Measurements from ENCODE around the gene NARS2. TPM values are rescaled to one million over a fixed set of nuclear protein-coding genes. Genes with fewer than 3 reads are reported as not detected.

NARS2 gene, protein sequence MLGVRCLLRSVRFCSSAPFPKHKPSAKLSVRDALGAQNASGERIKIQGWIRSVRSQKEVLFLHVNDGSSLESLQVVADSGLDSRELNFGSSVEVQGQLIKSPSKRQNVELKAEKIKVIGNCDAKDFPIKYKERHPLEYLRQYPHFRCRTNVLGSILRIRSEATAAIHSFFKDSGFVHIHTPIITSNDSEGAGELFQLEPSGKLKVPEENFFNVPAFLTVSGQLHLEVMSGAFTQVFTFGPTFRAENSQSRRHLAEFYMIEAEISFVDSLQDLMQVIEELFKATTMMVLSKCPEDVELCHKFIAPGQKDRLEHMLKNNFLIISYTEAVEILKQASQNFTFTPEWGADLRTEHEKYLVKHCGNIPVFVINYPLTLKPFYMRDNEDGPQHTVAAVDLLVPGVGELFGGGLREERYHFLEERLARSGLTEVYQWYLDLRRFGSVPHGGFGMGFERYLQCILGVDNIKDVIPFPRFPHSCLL
- polyA plus RNA-seq: 33.3 and 38.4 TPM in 2 replicates

DNA sequence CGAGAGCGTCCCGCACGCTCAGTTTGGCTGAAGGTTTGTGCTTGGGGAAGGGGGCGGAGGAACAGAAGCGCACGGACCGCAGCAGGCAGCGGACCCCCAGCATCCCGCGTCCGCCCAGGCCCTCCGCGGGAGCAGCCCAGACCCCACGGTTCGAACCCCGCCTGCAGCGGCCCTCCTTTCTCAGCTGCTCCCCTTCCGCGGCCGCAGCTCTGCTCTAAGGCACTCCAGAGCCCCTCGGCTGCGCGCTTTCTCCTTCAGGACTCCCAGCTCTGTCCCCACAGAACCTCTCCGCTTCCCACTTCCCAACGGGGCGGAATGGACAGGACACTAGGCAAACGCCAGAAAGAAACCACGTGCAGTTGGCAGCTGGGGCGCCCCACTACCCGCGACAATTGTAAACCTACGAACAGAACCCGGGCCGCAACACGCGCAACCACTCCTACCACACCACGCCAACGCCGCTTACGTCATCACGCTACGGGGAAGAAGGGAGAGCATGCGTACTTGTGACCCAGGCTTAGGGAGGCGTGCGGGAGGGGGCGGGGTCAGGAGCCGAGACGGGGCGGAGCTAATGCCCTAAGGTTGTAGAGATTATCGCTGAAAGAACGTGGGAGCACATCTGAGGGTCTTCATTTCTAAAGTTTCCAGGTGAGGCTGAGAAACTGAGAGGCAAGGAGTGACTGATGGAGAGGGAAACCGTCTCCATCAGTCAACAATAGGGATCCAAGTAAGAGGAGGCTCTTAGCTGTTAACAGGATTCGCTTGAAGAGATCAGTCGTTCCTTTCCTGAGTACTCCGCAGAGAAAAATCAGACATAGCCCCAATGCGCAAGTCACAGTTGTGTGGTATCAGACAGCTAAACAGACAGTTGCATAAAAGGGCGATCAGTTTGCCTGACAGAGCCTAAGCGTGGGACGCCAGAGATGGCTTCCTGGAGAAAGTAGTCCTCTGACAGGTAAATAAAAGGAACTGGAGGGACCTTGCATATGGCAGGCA, at the start of gene NARS2:
NARS2 (minus strand) TSS at position 479 of the 996 bp plus-strand sequence; CDS start at position 103, 376 bp downstream.

DNA sequence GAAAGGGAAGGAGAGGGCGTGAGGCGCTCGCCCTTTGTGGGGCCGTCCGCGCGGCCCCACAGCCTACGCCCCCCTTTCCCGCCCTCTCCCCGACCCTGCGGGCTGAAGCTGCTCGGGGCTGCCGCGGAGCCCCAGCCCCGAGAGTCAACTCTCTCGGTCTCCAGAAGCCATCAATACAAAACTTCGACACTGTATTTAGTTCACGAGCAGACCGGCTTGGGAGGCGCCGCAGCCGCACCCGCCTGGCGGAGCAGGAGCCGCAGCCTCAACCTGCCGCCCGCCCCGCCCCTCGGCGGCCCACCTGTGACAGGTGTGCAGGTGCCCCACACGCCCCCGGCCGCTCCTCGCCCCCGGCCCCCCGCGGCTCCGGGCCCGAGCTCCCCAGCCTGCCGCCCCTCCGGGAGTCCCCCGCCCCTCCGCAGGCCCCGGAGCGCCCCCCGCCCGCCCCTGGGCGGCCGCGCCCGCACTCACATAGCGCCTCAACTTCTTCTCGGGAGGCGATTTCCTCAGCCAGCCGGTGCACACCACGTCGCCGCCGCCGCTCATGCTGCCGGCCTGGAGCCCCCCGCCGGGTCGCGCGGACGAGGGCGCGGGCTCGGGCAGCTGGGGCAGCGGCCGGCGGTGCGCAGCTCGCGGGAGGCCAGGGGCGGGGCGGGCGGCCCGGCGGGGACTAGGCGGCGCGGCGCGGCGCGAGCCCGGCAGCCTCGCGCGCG, 157.3 kb downstream of the NARS2 start, which contains the start of gene GAB2:
GAB2 (minus strand) TSS at position 646 of the 713 bp plus-strand sequence; CDS start at position 546, 100 bp downstream.

Other genes with a start within 250 kb of the NARS2 start
- 0.89 and 1.2 TPM in 2 replicates for gene GAB2, start 157.0 kb downstream of the NARS2 start, polyA plus RNA-seq